HG03354 (cell line): Measurements from ENCODE around the gene TOR3A.

Source experiments
- ATAC-seq: cut with Tn5 transposase; IDR thresholded peaks from one replicate; pipeline ENCODE4 v1.9.1; 2021; ENCODE audit warnings: mild to moderate bottlenecking; ENCODE audit not compliant: unreplicated experiment, poor library complexity, severe bottlenecking

TOR3A gene

DNA sequence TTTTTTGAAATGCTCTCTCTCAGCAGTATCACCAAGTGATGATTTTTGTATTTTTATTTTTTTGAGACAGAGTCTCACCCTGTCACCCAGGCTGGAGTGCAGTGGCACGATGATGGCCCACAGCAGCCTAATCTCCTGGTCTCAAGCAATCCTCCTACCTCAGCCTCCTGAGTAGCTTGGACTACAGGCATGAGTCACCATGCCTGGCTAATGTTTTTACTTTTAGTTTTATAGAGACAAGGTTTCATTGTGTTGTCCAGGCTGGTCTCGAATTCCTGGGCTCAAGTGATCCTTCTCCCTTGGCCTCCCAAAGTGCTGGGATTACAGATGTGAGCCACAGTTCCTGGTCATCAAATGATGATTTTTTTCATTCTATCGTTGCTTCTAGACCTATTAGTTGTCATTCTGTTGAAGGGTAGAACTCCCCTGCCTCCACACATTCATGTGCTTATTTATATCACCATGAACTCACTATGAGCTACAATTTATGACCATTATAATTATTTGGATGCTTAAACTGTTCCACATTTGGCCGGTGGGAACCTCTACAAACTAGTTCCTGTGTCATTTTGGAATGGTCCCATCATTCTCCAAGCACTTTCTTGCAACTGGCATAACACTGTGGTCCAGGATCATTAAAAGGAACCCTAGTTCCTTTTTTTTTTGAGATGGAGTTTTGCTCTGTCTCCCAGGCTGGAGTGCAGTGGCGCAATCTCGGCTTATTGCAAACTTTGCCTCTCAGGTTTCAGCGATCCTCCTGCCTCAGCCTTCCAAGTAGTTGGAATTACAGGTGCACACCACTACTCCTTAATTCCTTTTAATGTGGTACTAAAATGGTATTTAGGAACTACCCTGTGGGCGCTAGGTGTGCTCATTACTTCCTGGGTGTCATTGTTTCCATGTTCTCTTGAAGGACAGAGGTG lies 20.2 kb upstream of the TOR3A start:
- no peak for ATAC-seq

DNA sequence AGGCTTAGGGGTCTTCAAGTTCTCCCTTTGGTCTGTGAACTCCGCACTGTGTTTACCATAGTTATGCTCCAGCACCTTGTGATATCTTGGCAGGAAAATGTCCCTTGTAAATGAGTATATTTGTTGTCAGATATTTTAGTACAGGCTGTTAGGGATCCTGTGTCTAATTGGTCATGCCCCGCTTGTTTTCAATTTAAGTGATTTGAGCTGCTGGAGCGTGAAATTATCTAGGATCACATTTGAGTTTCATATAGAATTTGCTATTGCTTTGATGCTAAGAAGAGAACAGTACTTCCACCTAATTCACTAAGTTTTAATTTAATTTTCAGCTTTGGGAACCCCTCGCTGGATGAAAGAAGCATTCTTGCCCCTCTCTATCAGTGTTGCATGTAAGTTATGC lies 15.4 kb upstream of the TOR3A start:
- no peak for ATAC-seq

DNA sequence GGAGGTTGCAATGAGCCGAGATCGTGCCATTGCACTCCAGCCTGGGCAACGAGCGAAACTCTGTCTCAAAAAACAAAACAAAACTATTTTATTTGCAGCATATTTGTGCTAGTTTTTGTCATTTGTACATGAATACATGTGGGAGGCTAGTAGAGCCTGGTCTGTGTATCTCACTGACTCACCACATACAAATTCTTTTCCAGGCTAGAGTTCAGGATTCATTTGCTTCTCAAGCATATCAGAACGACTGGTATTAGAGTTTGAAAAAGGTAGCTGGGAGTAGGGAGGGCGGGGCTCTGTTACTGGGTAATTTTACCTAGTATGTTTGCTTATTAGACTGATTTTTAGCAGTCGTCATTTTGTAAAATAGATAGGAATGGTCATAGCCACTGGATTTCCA lies 4.5 kb upstream of the TOR3A start:
- no peak for ATAC-seq

DNA sequence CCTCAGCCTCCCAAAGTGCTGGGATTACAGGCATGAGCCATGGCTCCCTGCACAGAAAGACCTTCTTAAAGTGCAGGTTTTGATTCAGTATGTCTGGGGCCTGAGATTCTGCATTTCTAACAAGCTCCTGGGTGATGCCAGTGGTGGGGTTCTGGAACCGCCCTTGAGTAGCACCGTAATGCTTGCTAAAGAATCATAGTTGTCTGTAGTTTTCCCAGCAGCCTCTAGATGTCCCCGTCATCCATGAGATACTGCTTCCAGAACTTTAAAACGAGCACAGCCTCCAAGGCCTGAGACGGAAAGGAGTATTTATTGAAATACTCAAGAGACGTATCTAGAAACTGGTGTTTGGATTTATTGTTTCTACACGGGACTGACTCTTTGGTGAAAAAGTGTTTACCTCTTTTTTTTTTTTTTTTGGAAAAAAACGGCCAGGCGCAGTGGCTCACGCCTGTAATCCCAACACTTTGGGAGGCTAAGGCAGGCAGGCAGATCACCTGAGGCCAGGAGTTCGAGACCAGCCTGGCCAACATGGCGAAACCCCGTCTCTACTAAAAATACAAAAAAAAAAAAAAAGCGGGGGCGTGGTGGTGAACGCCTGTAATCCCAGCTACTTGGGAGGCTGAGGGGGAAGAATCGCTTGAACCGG lies 2.6 kb upstream of the TOR3A start:
- ATAC-seq = peak; percentile 12

DNA sequence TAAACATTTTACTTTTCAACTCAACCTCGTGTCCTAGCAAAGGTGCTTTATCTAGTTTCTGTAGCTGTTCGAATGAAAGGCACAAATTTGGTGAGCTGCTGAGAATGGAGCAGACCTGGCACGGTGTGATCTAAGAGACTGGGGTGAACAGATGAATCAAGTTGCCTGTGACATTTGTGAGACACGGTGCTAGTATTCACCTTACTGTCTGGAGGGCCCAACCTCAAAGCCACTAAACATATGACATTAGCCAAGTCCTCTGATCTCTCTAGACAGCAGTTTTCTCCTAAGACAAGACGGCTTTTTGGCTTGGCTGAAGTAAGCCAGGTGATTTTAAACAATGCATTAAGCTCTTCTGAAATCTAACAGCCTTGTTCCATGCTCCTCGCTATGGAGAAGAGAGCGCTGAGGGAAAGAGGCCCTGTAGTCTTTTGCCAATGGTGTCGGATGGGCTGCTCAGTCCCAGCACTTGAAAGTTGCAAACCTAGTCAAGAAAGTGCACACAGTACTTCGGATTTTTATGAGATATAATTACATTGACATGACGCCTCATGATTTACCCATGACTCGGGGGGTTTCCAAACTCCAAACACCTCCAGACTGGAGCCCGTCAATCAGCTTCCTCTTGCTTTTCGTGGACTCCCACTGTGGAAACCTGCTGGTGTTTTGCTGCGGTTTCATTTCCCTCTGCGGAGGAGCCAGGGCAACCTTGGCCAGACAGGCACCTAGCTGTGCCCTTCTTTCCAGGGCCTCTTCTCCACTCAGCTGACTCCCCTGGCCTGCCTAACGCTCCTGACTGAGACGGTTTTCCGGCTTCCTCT lies 794 bp upstream of the TOR3A start:
- peak; percentile 28 for ATAC-seq

DNA sequence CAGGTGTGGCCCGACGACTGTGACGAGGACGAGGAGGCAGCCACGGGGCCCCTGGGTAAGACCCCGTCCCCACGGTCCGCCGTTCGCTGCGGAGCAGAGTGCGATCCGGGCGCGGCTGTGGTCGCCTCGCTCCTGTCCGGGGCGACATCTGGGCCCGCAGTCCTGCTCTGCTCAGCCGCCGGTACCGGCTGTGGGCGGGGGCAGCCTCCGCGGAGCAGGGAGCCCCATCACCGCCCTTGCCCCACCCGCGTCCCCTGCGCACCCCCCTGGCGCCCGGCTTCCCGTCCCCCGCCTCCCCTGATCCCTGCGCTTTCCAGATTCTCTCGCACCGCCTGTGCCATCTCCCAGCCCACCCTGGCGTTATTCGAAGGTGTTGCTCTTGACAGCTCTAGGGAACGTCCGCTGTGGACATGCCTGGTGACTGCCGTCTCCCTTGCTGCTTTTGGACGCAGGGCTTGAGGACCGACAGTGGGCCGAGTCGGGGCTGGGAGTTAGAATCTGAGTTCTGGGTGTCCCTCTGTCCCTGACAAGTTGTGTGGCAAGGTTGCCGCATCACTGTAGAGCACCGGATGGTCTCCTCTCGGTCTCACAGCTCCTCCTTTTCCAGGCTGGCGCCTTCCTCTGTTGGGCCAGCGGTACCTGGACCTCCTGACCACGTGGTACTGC lies 596 bp downstream of the TOR3A start:
- ATAC-seq = peak; percentile 20

DNA sequence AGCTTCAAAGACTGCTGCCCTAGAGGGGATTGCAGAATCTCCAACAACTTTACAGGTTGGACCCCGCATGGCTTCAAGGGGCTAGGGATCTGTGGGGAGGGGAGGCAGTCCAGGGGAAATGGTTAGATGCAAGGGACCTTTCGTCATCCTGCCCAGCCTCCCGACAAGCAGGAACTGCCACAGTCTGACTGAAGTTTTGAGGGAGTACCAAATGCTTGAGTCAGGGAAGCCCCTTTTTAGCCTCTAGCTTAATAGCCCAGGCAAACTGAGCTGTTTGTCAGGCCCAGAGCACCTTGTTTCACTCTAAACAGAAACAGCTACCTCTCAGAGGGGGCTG lies 1.1 kb downstream of the TOR3A start:
- ATAC-seq = no peak

DNA sequence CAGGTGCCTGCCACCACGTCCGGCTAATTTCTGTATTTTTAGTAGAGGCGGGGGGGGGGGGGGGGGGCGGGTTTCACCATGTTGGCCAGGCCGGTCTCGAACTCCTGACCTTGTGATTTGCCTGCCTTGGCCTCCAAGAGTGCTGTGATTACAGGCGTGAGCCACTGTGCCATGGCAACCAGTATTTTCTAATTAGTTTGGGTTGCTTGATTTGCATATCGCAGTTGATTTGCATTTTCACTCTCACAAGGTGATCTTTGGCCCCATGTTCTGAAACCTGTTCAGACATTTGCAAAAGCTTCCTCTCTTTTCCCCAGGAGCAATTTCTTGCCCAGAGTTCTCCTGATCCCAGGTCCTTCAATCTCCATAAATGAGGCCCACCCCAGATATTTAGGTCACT lies 1.7 kb downstream of the TOR3A start:
- ATAC-seq = peak; percentile 20

DNA sequence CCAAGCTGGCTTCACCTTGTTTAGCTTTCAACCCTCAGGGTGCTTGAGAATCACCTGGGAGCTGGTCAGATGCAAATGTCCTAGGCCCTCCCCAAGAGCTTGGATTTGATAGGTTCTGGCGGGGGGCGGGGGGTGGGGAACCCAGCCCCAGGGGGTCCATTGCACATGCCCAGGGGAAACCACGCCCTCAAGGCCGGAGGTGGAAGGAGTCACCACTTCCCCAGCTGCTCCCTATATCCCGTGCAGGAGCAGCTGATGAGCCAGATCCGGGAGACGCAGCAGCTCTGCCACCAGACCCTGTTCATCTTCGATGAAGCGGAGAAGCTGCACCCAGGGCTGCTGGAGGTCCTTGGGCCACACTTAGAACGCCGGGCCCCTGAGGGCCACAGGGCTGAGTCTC lies 5.8 kb downstream of the TOR3A start:
- ATAC-seq = no peak

DNA sequence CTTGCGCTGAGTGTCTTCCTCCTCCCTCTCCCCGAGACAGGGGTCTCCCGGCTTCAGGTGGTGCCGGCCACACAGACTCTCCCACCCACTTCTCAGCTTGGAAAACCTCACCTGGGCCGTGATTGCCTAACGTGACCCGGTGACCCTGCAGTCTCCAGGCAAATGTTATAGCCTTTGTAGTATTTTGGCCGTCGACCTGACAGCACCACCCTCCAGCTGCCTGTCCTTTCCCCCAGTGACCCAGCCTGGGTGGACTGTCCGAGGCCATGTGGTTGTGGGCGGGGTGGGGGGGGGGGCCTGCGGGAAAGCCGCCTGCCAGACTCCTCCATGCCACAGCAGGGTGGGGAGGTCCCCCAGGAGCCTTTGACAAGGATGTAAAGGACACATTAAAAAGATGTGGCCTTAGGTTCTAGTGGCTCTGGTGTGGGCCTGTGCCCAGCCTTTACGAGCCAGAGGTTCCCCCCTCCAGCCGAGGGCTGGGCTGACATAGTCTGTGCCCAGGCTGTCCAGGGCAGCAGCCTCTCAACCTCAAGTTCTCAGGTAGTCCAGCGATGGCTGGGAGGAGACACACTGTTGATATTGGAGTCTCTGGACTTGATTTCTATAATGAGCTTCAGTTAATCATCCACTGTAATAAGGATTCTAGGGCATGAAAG lies 8.1 kb downstream of the TOR3A start:
- no peak for ATAC-seq

DNA sequence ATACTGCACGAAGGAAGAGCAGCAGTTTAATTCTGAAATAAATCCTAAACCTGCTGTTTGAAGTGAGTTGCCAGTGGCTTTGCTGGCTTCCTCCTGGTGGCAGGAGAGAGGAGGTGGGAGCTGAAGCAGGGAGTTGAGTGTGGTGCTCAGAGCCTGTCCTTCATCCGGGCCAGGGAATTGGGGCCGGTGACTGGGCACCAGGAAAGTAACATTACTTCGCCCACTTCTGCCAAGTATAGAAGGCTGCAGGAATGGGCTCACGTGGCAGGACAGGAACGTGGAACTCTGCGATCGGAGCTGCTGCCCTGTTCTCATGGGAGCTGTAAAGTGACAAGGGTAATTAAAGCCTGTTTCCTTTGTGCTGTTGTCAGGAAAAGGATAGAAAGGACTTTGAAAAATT lies 8.7 kb downstream of the TOR3A start:
- ATAC-seq = no peak

DNA sequence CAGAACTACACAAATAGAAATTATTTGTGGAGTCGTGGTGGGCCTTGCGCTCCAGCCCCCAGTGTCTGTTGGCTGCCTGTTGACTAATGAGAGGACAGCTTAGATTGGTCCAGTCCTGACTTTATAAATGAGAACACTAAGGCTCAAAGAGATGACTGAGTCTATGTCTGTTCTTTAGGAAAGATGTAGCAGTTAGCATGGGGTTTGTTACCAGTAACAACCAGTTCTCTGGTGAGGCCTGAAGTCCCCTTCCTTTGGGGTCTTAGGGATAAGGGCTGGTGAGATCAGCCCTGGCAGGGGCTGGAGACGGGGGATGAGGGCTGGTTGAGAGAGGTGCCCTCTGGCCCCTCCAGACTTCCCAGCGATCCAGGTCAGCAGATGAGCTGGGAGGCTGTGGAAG lies 9.1 kb downstream of the TOR3A start:
- ATAC-seq = no peak

DNA sequence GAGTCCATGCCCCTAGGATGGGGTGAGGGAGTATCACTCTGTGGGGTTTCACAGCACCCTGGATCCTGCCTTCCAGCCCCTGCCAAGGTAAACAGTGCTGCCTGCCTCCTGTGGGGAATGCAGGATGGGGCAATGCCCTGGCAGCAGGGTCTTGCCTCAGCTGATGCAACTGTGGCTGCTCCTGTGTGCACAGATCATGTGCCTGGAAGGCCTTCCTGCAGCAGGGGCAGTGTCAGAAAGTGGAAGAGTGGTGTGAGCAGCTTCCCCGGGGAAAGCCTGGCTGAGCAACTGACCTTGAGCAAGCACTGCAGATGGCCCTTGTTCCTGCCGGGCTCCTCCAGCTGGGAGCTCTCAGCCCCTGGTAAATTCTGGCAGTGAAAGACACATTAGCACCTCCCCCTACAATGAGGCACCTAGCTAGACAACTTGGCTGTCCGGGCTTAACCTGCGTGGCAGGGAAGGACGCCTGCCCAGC lies 9.9 kb downstream of the TOR3A start:
- no peak for ATAC-seq

DNA sequence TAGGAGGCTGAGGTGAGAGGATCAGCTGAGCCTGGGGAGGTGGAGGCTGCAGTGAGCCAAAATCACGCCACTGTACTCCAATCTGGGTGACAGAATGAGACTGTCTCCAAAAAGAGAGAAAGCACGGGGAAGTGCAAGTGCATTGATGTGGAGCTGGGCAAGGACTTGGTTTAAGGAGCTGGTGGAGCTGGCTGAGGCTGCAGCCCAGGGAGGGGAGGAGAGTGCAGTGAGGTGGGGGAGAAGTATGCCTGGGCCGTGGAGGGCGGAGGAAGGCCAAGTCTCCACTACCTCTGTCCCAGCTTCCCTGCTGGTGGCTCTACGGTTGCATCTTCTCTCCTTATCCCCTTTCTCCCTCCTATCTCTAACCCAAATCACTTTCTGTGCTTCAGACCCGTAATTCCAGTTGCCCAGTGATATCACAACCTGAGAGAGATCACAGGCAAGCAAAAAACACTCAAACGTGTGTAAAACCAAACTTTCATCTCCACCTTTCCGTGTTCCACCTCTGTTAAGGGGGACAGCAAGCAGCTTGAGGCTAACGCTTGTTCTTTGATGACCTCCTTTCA lies 11.1 kb downstream of the TOR3A start:
- no peak for ATAC-seq

DNA sequence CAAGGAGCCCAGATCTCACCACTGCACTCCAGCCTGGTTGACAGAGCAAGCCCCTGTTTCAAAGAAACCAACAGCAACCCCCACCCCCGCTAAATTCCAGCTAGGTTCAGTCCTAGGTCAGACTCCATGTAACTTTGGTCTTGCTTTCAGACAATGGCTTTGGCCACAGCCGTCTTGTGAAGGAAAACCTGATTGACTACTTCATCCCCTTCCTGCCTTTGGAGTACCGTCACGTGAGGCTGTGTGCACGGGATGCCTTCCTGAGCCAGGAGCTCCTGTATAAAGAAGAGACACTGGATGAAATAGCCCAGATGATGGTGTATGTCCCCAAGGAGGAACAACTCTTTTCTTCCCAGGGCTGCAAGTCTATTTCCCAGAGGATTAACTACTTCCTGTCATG lies 12.9 kb downstream of the TOR3A start:
- ATAC-seq = no peak

DNA sequence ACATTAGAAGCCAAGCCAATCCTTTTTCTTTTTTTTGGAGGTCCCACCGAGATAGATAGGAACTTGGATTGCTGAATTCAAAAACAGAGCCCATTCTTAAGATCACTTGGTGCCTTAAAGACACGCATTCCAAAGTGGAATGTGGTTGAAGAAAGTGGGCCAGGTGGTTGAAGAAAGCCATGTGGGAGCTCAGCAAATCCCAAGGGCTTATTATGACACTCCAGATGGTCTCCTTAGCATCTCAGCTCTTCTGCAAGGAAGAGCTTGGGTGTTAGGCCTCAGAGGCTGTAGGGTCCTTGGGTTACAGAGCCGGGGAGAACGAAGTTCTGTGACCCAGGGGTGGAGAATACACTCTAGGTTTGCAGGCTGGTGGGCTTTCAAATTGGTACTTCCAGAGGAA lies 13.5 kb downstream of the TOR3A start:
- no peak for ATAC-seq

DNA sequence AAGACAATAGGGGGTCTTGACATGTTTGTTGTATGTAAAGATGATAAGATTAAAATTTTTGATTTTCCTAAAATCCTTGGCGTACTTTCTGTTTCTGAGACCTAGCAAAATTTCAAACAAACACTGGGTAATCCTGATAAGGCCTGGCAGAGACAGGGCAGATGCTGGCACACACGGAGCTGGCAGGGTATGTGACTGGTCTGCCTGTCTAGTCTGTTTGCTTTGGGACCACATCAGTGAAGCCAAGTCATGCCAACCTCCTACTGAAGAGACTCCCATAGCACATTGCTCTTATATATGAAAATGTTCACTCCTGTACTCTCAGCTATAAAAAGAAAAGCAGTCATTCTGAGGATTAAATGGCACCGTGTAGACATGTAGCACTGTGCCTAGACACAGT lies 14.1 kb downstream of the TOR3A start:
- ATAC-seq = no peak

DNA sequence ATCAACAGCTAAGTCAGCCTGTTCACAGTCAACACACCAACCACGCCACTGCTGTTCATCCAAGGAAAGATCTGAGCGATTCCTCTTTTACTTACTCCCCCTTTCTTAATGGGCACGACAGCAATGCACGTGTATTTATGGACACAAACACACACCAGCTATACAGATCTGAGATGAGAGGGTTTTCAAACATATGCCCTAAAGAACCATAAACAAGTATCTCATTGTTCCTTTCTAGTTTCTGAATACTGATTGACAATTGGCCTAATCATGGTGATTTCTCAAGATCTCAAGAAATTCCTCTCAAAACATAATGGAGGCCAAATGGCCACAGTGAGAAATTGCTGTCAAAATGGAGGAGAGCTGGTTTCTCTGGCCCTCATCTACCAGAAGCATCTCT lies 18.0 kb downstream of the TOR3A start:
- ATAC-seq = no peak

DNA sequence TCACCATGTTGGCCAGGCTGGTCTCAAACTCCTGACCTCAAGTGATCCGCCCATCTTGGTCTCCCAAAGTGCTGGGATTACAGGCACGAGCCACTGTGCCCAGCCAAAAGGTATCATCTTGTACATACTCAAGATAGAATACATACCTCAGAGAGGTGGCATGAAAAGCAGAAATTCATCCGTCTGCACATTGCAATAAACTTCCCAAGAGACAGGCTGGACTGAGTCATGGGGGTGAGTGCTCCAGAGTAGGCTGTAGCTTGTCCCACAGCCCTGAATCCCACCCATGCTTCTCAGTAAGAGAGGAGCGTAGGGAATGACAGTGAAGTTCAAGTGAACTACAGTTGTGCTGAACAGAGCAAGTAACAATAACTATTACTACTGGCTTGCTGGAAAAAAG lies 19.7 kb downstream of the TOR3A start:
- ATAC-seq = no peak
